Fibroblast of the aortic adventitia (primary cell): ENCODE data around the gene GATA3. TPM values are rescaled to one million over a fixed set of nuclear protein-coding genes. Genes with fewer than 3 reads are reported as not detected.

Experiments used
- DNase-seq: peaks from one replicate; pipeline ENCODE4 v3.0.0-alpha.2; 2010; ENCODE audit warnings: low read depth
- H3K4me3 ChIP-seq: 2 replicates; pipeline ENCODE4 v1.5.1; 2011; ENCODE audit warnings: low read depth, mild to moderate bottlenecking, control low read depth, low read length, moderate library complexity
- CTCF ChIP-seq: IDR thresholded peaks from 2 replicates; pipeline ENCODE4 v1.5.1; 2011; ENCODE audit warnings: mild to moderate bottlenecking, low read length, control low read depth, inconsistent platforms; ENCODE audit not compliant: insufficient read depth
- total RNA-seq: library from RNA; depleted of rRNA; stranded (reverse); fragments of >200 nt; gene quantifications from 2 replicates; pipeline ENCODE4 v1.2.3, GENCODE V29; 2012; ENCODE audit warnings: low replicate concordance

Gene GATA3
- total RNA-seq, 1 donor = not detected

DNA sequence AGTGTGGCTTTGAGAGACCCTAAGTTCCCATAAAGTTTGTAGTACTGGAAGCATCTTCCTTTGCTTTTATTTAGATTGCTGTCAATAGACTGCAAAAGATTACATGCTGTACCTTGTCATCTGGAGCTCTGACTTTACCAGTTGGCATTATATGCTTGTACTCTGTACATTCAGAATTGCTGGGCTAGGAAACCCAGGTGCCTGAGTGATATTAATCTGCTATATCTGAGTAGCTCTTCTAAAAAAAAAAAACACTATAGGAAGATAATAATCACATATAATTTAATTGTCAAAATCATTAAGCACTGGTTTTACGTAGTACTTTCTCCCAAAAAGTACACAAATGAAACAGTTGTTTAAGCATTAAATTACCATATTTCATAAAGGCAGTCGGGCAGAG lies 12.3 kb downstream of the GATA3 start:
- TF ChIP-seq CTCF = no peak
- no peak overlapping the region for H3K4me3 ChIP-seq
- DNase-seq = no peak

GRCh38 chr10:8069108-8069507 lies 14.6 kb downstream of the GATA3 start:
- DNase-seq = no peak
- TF ChIP-seq CTCF = no peak

GRCh38 chr10:8069627-8070026 lies 15.1 kb downstream of the GATA3 start:
- H3K4me3 ChIP-seq = no peak overlapping the region
- no peak for DNase-seq
- no peak for TF ChIP-seq CTCF

More at GRCh38 chr10:8069108-8069507, 14.6 kb downstream of the GATA3 start:
- H3K4me3 ChIP-seq = no peak overlapping the region

DNA sequence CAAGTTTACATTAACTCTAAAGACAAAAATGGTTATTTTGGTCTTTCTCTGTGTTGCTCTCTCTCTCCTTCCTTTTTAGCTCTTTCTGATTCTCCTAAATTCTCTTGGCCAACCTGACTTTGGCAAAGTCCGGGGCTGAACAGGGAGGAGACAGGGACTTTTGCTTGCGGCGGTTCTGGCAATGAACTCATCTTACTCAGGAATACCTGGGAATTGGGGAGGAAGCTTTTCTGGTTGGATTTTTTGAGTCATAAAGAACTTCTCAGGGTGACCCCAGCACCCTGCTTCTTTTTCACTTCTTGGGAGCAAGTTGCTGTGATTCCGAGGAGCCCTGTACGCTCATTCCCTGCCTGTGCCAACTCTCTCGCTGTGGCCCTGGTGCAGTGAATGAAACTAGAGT lies 16.0 kb downstream of the GATA3 start:
- no peak for DNase-seq
- no peak overlapping the region for H3K4me3 ChIP-seq
- no peak for TF ChIP-seq CTCF

- no peak for DNase-seq
- TF ChIP-seq CTCF = no peak
- no peak overlapping the region for H3K4me3 ChIP-seq
These were observed 16.5 kb downstream of the GATA3 start for GRCh38 chr10:8071006-8071405.

- no peak for DNase-seq
- H3K4me3 ChIP-seq = no peak overlapping the region
- no peak for TF ChIP-seq CTCF
These were observed 17.2 kb downstream of the GATA3 start for GRCh38 chr10:8071666-8072065.

DNA sequence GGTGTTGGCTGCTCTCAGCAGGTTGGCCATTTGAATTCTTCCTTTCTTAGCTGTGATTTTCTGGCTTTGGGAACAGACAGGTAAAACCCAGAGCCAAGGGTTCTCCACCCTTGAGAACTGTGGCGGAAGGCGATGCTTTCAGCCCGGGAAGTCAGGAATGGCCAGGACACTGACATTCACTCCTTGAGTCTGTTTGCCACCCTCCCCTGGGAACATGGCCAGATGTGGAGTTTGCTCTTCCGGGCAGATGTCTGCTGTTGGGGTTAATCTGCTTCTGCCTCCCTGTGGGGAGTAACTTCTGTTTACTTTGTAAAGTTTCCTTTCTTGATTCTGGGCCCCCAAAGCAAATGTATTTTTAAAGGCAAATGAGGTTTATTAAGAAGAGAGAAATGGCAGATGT lies 17.7 kb downstream of the GATA3 start:
- no peak overlapping the region for H3K4me3 ChIP-seq
- no peak for DNase-seq
- no peak for TF ChIP-seq CTCF
